ENCODE data around the gene HSP90B1.

- TF ChIP-seq POLR2A (IDR thresholded peaks at IDR 0.05; ENCODE audit: low read depth), result no peak
- TF ChIP-seq EP300 (IDR thresholded peaks at IDR 0.05), result no peak
- no peak for TF ChIP-seq CTCF (IDR thresholded peaks at IDR 0.05)
Observed at GRCh38 chr12:103956509-103957027, 26.4 kb downstream of the HSP90B1 start.
